Ovary (tissue), 3 donors: ENCODE data around the gene COL15A1.

Experiments used
- CTCF ChIP-seq, 3 donors: fragments of 450-650 bp in 2 of 3; fragments of 200-600 bp in 1 of 3; IDR thresholded peaks; one replicate each; pipeline versions ENCODE4 v1.5.1 to v1.8.0; 2016 to 2022; ENCODE audit warnings: antibody characterized with exemption in 3 of 3, mild to moderate bottlenecking in 1 of 3
- EP300 ChIP-seq: sonication (generic); formaldehyde crosslinking; IDR thresholded peaks from one replicate; pipeline ENCODE4 v1.6.1; 2017; ENCODE audit warnings: antibody characterized with exemption
- POLR2A ChIP-seq: fragments of 450-650 bp; IDR thresholded peaks from one replicate; pipeline ENCODE4 v1.6.1; 2017; ENCODE audit warnings: antibody characterized with exemption, mild to moderate bottlenecking, moderate library complexity
- donor health status: DM: no; HTN: no; CAD: no.

- TF ChIP-seq POLR2A, result no peak
- TF ChIP-seq CTCF (IDR thresholded peaks at IDR 0.05), result no peak
- no peak for TF ChIP-seq EP300
Measured at GRCh38 chr9:98992107-98992884, 48.6 kb downstream of the COL15A1 start.
